GM19043 (cell line): Measurements from ENCODE around the gene PITPNC1.
A peak's percentile ranks its signal among the peaks of the same experiment; 100 is the strongest.
"Not testable (repeated sequence)": the region's sequence is repeated elsewhere in the genome, so short reads cannot be mapped to it uniquely, and the experiment has no call there.

Experiments used
- ATAC-seq: cut with Tn5 transposase; IDR thresholded peaks from one replicate; pipeline ENCODE4 v1.9.1; 2021; ENCODE audit warnings: low read depth; ENCODE audit not compliant: unreplicated experiment

PITPNC1 gene

DNA sequence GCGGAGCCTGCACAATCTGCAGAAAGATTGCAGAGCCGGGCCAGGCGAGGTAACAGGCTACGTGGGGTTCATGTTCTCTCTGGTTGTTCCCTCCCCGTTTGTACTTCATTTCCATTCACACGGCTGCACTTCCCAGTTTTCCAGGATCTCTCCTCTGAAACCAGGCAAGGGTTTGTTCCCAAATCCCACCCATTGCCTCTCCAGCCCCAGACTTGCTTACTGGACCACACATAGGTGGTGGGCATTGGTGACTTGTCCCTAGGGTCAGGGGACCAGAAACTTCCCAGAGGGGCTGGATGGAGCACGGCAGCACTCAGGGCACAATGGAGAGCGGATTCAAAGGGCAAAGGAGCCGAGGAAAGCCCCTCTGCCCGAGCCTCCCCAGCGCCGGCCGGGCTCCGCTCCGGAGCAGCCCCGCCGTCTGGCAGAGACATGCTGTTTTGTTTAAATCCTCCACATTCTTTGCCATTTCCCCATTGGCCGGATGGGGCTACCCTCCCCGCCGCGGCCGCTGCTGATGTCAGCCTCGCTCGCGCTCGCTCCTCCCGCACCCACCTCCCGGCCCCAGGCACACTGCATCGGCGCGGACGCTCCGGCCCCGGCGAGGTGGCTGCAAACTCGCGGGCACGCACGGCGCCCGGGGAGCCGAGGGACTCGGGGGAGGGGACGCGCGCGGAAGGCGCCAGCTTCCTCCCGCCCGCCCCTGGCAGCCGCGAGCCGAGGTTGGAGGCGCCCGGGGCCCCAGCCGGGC lies at the start of gene PITPNC1:
Gene PITPNC1, plus strand, starts transcription at position 545 of the 751 bp plus-strand sequence.
- peak; percentile 65 for ATAC-seq

DNA sequence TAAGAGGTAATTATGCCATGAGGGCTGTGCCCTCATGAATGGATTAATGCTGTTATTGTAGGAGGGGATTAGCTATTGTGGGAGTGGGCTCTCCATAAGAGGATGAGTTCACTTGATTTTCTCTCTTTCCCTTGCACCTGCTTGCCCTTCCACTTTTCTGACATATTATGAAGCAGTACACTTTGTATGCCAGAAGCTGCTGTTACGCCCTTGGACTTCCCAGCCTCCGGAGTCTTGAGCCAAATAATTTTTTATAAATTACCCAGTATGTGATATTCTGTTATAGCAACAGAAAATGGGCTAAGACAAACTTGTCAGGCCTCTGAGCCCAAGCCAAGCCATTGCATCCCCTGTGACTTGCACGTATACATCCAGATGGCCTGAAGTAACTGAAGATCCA lies 49.1 kb upstream of the PITPNC1 start:
- ATAC-seq, result no peak

DNA sequence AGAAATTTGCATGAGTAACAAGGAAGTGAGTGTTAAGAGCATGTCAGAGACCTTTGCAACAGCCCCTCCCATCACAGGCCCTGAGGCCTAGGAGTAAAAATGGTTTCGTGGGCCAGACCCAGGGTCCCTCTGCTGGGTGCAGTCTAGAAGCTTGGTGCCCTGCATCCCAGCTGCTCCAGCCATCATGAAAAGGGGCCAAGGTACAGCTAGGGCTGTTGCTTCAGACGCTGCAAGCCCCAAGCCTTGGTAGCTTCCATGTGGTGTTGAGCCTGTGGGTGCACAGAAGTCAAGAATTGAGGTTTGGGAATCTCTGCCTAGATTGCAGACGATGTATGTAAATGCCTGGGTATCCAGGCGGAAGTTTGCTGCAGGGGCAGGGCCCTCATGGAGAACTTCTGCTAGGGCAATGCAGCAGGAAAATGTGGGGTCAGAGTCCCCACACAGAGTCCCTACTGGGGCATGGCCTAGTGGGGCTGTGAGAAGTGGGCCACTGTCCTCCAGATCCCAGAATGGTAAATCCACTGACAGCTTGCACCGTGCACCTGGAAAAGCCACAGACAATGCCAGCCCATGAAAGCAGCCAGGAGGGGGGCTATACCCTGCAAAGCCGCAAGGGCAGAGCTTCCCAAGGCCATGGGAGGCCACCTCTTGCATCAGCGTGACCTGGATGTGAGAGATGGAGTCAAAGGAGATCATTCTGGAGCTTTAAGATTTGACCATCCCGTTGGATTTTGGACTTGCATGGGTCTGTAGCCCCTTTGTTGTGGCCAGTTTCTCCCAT lies 45.5 kb upstream of the PITPNC1 start:
- ATAC-seq, result not testable (repeated sequence)

DNA sequence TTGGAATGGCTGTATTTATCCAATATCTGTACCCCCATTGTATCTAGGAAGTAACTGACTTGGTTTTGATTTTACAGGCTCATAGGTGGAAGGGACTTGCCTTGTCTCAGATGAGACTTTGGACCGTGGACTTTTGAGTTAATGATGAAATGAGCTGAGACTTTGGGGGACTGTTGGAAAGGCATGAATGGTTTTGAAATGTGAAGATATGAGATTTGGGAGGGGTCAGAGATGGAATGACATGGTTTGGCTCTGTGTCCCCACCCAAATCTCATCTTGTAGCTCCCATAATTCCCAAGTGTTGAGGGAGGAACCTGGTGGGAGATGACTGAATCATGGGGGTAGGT lies 44.9 kb upstream of the PITPNC1 start:
- not testable (repeated sequence) for ATAC-seq

DNA sequence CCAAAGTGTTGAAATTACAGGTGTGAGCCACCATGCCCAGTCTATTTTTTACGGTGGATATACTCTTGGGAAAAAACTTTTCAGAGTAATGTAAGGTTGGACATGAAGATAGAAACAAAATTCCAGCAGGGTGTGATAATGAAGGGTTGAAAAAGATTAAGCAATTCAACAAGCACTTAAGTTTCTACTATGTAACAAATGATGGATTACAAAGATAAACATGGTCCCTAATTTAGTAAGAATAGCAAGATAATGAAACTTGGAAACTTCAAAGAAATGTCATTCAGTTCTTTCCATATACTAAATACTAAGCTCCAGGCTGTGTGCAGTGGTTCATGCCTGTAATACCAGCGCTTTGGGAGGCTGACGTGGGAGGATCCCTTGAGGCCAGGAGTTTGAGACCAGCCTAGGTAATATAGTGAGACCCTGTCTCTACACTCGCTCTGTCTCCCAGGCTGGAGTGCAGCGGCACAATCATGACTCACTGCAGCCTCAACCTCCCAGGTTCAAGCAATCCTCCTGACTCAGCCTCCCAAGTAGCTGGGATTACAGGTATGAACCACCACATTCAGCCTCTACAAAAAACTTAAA lies 41.7 kb upstream of the PITPNC1 start:
- no peak for ATAC-seq

DNA sequence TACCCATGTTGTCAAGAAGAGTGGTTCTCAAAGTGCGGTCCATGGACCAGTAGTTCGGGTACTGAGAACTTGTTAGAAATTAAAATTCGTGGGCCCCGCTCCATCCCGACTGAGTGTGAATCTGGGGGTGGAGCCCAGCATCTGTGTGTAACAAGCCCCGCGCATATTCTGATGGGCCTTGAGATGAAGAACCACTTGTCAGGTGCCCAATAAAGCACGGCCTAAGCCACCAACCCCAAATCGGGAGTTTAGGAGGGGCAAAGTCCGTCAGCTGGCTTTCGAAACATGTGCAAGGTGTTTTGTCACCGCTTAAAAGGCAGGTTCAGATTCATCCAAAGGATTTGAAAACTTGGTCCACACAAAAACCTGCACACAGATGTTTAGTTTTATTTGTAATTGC lies 40.2 kb upstream of the PITPNC1 start:
- ATAC-seq, result no peak

DNA sequence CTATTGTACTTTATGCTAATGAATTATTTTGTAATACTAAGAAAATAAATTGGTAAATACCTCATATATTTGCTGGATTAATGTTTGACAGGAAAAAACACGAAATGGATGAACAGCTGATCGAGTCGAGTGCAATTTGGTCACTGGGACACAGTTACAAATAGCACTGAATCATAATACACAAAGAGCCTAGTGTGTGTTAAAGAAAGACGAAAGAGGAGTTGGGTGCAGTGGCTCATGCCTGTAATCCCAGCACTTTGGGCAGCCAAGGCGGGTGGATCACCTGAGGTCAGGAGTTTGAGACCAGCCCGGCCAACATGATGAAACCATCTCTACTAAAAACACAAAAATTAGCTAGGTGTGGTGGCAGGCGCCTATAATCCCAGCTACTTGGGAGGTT lies 38.7 kb upstream of the PITPNC1 start:
- not testable (repeated sequence) for ATAC-seq

DNA sequence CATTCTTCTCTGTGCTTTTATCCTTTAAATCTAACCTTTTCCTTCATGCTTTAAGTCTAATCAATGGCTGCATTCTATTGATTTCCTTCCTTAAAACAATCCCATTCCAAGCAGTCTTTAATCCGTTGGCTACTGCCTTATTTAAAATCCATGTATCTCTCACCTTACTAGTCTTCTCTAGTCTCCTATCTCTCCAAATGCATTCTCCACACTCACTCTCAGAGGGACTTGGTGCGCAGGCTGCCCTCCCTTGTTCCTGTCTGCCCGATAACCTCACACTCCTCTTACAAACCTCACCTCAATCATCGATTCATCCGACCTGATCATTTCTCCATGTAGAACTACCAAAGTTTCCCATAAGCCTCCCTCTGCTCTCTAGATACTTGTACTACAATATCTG lies 33.8 kb upstream of the PITPNC1 start:
- no peak for ATAC-seq

DNA sequence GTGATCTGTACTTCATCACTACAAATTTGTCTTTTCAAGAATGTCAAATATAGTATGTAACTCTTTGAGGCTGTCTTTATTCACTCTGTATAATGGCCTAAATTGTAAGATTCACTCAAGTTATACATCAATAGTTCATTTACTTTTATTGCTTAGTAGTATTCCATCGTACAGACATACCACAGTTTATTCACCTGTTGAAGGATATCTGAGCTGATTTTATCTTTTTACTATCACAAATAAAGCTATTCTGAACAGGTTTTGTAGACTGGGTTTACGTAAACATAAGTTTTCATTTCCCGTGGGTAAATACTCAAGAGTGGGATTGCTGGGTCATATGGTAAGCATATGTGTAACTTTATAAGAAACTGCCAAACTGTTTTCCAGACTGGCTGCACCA lies 29.3 kb upstream of the PITPNC1 start:
- no peak for ATAC-seq

DNA sequence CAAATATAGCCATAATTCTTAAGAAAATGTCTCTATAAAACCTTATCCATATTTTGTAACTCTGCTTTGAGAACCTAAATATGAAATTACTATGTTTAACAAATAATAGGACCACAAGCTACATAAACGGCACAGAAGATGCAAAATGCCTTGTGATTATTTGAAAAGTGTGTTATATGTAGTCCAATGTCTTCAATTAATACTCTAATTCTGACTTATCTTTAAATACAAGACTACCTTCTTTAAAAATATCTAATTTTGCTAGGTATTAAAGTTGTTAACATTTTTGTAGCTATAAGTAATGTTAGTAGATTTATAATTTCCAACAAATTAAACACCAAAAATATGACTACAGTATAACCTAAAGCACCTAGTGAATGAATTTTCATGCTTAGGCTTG lies 27.7 kb upstream of the PITPNC1 start:
- ATAC-seq, result no peak

DNA sequence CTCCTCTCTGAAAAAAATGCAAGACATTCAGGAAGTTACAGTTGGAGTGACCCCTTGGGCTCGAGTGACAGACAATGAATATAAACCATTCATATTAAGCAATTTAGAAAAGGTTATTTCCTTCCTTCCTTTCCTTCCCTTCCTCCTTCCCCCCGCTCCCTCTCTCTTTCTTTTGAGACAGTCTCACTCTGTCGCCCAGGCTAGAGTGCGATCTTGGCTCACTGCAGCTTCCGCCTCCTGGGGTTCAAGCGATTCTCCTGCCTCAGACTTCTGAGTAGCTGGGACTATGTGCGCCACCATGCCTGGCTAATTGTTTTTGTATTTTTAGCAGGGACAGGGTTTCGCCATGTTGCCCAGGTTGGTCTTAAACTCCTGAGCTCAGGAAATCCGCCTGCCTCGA lies 23.9 kb upstream of the PITPNC1 start:
- ATAC-seq, result no peak

DNA sequence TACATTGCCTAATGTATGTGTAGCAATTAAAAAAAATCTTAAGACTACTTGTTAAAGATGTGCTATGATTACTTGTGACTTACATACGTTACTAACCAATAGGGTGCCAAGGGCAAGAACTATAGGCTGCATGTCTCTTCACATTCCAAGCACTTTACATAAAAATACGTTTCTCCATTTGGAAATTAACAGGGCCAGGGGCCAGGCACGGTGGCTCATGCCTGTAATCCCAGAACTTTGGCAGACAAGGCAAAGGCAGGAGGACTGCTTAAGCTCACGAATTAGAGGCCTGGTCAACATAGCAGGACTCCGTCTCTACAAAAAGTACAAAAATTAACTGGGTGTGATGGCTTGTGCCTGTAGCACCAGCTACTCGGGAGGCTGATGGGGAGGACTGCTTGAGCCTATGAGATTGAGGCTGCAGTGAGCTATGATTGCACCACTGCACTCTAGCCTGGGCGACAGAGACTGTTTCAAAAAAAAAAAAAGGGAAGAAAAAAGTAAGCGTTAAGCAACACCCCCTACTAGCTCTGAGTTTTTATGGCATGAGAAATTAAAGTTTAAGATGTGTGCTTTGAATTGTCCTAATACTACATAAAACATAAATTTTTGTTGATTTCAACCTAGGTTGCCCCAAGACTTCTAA lies 23.0 kb upstream of the PITPNC1 start:
- no peak for ATAC-seq

DNA sequence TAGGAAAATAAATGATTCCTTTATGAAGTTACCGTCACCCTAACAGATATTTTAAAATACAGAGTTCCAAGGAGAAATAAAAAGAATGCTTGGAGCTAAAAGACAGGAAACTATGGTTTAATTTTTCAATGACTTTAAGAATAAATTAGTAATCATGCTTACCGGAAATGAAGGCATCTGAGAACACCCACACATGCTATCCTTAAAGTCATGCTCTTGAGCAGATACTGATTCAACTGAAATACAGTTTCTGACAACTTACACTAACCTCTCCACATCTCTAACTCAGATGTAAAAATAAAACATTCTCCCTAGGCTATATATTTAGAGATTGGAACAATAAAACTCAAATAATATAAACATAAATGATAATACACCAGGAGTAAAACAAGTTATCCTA lies 18.5 kb upstream of the PITPNC1 start:
- no peak for ATAC-seq

DNA sequence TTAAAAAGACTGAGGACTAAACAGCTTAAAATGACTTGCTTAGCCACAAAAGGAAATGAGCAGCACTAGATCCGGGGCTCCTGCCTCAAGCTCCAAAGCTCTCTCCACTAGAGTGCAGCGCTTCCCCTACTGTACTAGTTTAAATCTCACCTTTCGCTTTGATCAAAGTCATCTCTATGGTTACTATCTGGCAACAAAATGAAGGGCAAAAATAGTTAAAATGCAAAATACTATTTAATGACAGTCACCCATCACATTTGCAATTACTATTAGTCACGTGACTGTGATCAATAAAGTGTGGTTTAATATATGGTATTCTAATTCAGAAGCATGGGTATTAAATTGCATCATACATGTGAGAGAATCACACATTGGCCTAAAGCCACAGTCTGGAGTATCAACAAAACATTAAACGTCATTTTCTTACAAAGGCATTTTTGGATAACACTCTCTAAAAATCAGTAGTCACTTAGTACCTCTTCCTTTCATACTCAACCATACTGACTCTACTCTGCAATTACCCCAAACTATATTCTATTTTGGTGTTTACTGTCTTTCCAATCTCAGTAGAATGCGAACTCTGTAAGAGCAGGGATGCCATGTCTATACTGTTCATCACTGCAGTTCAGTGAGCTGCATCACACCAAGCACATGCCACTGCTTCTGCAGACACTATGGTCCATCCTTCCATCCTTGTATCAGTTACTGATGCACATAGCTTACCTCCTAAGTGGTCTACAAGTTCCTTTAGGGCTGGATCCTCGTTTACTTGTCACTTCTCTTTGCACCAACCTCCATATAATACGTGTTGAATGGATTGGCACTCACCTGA lies 16.9 kb upstream of the PITPNC1 start:
- ATAC-seq, result no peak

DNA sequence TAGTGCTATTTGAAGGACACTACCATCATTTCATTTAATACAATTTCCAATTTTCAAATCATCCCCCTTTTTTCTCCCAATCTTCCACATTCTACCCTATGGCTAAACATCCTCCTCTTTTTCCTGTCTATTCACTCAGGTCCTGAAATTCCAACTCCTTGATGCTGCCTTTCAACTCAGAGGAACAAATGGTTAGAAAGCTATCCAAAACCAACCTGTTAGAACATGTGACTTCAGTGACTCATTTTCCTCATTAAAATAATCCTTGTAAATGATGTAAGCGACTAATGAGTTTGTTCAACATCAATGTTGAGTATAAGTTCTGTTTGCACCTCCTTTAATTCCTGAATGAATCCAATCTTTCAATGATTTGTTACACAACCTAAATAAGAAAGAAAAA lies 16.2 kb upstream of the PITPNC1 start:
- ATAC-seq, result no peak

DNA sequence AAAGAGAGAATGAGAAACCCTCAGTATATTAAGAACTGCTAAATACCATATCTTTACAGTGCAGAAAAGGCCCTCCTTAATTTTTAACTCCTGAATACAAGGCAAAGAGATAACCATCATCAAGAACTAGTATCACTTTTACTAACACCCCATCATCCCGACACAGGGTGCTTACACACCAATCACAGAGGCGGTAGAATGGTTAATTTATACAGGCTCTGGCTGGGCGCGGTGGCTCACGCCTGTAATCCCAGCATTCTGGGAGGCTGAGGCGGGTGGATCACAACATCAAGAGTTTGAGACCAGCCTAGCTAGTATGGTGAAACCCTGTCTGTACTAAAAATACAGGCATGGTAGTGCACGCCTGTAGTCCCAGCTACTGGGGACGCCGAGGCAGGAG lies 14.9 kb upstream of the PITPNC1 start:
- no peak for ATAC-seq

DNA sequence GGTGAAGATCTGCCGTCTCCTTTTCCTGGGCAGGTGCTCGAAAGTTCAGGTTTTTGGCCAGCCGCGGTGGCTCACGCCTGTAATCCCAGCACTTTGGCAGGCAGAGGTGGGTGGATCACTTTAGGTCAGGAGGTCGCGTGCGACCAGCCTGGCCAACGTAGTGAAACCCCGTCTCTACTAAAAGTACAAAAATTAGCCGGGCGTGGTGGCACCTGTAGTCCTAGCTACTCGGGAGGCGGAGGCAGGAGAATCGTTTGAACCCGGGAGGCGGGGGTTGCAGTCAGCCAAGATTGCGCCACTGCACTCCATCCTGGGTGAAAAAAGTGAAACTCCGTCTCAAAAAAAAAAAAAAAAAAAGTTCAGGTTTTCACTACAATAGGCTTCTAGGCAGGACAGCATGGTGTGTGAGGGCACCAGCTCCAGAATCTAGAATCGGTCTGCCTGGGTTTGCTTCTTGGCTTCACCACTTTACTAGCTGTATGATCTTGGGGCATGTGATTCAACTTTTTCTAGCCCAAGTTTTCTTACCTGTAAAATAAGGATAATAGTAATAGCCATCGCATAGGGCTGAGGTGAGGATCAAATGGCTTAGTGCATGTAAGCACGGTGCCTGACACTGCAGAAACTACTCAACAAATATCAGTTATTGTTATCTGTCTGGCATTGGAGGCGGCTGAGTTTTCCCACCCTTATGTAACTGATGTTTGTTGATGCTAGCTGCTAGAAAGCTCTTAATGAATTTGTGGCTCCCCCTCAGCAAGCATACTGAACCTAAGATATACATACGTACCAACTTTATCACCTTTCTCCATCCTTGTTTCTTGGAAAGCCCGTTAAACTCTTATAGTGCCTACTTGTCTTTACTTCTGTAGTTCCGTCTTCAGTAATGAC lies 12.0 kb upstream of the PITPNC1 start:
- ATAC-seq, result no peak

DNA sequence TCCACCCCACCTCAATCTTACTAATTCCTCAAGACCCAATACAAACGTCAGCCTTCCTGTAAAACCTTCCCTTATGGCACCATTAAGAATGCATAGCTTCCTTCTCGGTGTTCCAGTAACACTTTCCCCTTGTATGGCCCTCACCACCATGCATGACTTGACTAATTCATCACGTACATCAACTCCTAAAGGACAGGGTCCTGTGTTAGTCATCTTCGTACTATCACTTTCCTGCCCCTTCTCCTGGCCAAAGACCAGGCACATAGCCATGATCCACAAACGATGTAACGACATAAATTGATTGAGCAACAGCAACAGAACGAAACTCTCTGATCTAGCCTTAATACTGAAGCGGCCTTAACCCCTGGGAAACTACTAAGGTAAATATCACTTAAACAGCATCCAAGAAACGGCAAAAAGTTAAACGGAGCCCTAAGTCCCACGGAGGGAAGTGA lies 11.3 kb upstream of the PITPNC1 start:
- no peak for ATAC-seq
